ENCODE data around the gene ARSB. TPM values are rescaled to one million over a fixed set of nuclear protein-coding genes. Genes with fewer than 3 reads are reported as not detected.

The ARSB gene
- total RNA-seq: 10 to 100 TPM; 29.3 to 32.3 TPM

GRCh38 chr5:78985116-78985724 is at the start of gene ARSB:
TSS of gene ARSB (minus strand) at chr5:78985310. CDS start at chr5:78985248, 62 bp downstream.

Small RNA genes lying within 50 kb of the gene (small RNA-seq; reads per million reads assigned to genes)
- gene AC025755.1: 0 reads per million in 2 donors

Other genes starting within 250 kb of the ARSB start
- 1 to 10 TPM in 1 of 2 donors, under 1 TPM in 1; 0.33 to 2.1 TPM for gene DMGDH, start 84.4 kb upstream of the ARSB start, total RNA-seq
- gene BHMT2, start 84.5 kb upstream of the ARSB start, total RNA-seq: 1 to 10 TPM in 1 of 2 donors, under 1 TPM in 1; 0.69 to 2.3 TPM
- gene BHMT, start 126.5 kb upstream of the ARSB start, total RNA-seq: under 1 TPM in 1 of 2 donors, not detected in 1; 0.33 TPM

Measured in melanocyte of skin (primary cell).